ENCODE measurements around the gene RNF19B.

DNA sequence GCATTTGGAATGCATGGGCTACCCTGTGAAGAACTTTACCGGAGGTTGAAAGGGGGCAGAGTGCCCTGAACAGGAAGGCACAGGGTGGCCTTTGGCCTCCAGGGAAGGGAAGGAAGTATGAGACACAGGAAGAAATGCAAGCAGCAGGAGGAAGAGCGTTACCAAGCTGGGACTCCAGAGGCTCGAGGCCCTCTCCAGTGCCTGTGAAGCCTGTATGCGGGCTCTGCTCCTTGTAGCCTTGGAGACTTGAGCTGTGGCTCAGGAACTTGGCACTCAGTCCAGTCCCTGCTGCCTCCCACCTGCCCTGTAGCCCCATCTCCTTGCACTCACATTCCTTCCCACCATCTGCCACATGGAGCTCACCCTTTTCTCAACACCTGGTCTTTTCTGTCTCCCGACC, 33.5 kb upstream of the RNF19B start:
- no peak for TF ChIP-seq GATA2 (IDR thresholded peaks at IDR 0.05; ENCODE audit: low read depth, low read length)
- TF ChIP-seq GATA3 (IDR thresholded peaks at IDR 0.05; ENCODE audit: low read depth, low read length) = no peak

All from SH-SY5Y (cell line).